Measurements from ENCODE around the gene ZMYND15. TPM values are rescaled to one million over a fixed set of nuclear protein-coding genes. Genes with fewer than 3 reads are reported as not detected.

The ZMYND15 gene
- total RNA-seq, 1 donor from 2014 or later, result not detected

DNA sequence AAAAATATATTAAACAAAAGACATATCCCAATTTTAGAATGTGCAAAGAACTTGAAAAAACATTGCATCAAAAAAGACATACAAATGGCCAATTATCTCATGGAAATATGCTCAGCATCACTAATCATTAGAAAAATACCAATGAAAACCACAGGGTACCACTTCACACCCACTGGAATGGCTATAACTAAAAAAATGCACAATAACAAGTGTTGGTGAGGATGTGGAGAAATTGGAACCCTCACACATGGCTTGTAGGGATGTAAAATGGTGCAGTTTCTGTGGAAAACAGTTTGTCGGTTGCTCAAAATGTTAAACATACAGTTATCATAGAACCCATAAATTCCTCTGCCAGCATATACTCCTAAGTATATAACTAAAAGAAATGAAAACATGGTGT is 55.5 kb downstream of the ZMYND15 start:
- Histone ChIP-seq H3K4me1 (peaks cover 5% of the 10 kb centered on the region), H2AFZ (replicated peaks) (peak overlapping the region; percentile 93), H3K79me2 (ENCODE audit: low read depth) (peaks cover 18% of the 10 kb centered on the region), H3K36me3 (no peaks in the 10 kb centered on the region), H3K4me3 (no peak overlapping the region), H3K9me3 (ENCODE audit: low read depth) (no peaks in the 10 kb centered on the region), H3K4me2 (no peak overlapping the region), H3K27me3 (peaks cover 33% of the 10 kb centered on the region), H3K27ac (no peak overlapping the region), H3K9ac (no peak overlapping the region), H4K20me1 (ENCODE audit: low read depth) (peaks cover 11% of the 10 kb centered on the region), H3F3A (ENCODE audit: low read depth) (peaks cover 9% of the 10 kb centered on the region)
- peak overlapping the region; percentile 98 for H3K4me3 Mint-ChIP-seq
- peaks cover 16% of the 10 kb centered on the region for H3K27me3 Mint-ChIP-seq (ENCODE audit: insufficient read depth, low read depth)
- TF ChIP-seq, protein P1, sequence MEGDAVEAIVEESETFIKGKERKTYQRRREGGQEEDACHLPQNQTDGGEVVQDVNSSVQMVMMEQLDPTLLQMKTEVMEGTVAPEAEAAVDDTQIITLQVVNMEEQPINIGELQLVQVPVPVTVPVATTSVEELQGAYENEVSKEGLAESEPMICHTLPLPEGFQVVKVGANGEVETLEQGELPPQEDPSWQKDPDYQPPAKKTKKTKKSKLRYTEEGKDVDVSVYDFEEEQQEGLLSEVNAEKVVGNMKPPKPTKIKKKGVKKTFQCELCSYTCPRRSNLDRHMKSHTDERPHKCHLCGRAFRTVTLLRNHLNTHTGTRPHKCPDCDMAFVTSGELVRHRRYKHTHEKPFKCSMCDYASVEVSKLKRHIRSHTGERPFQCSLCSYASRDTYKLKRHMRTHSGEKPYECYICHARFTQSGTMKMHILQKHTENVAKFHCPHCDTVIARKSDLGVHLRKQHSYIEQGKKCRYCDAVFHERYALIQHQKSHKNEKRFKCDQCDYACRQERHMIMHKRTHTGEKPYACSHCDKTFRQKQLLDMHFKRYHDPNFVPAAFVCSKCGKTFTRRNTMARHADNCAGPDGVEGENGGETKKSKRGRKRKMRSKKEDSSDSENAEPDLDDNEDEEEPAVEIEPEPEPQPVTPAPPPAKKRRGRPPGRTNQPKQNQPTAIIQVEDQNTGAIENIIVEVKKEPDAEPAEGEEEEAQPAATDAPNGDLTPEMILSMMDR (IDR thresholded peaks at IDR 0.05), result no peak
- TF ChIP-seq EZH2 (IDR thresholded peaks at IDR 0.05) (no peak), EZH2phosphoT487 (IDR thresholded peaks at IDR 0.05) (no peak)
- H3K36me3 Mint-ChIP-seq, result peaks cover 10% of the 10 kb centered on the region
- peak overlapping the region; percentile 92 for H3K27ac Mint-ChIP-seq
- no peak for DNase-seq (ENCODE audit: low spot score)
- no peaks in the 10 kb centered on the region for H3K9me3 Mint-ChIP-seq
- H3K4me1 Mint-ChIP-seq, result peaks cover 13% of the 10 kb centered on the region

Other genes starting within 250 kb of the ZMYND15 start
- 0.34 and 1.7 TPM in 2 replicates for gene SPNS2, start 241.0 kb upstream of the ZMYND15 start, total RNA-seq (ENCODE audit: low replicate concordance)
- 17.4 and 44.6 TPM in 2 replicates for gene MYBBP1A, start 184.4 kb upstream of the ZMYND15 start, total RNA-seq (ENCODE audit: low replicate concordance)
- not detected in 2 replicates for gene GGT6, start 179.3 kb upstream of the ZMYND15 start, total RNA-seq (ENCODE audit: low replicate concordance)
- 3.0 and 5.2 TPM in 2 replicates for gene SMTNL2, start 155.3 kb upstream of the ZMYND15 start, total RNA-seq (ENCODE audit: low replicate concordance)
- gene ALOX15, start 98.2 kb upstream of the ZMYND15 start, total RNA-seq (ENCODE audit: low replicate concordance), result 0.12 TPM in 1 of 2 replicates, not detected in the other
- gene PELP1, start 35.7 kb upstream of the ZMYND15 start, total RNA-seq (ENCODE audit: low replicate concordance), result 22.4 and 38.1 TPM in 2 replicates
- gene ARRB2, start 29.2 kb upstream of the ZMYND15 start, total RNA-seq (ENCODE audit: low replicate concordance), result 33.3 and 64.9 TPM in 2 replicates
- gene MED11, start 8.4 kb upstream of the ZMYND15 start, total RNA-seq (ENCODE audit: low replicate concordance), result 27.3 and 31.6 TPM in 2 replicates
- 0.21 and 0.43 TPM in 2 replicates for gene CXCL16, start 95 bp downstream of the ZMYND15 start, total RNA-seq (ENCODE audit: low replicate concordance)
- gene TM4SF5, start 32.1 kb downstream of the ZMYND15 start, total RNA-seq (ENCODE audit: low replicate concordance), result not detected in 2 replicates
- gene VMO1, start 46.5 kb downstream of the ZMYND15 start, total RNA-seq (ENCODE audit: low replicate concordance), result 0.31 TPM in 1 of 2 replicates, not detected in the other
- gene GLTPD2, start 49.1 kb downstream of the ZMYND15 start, total RNA-seq (ENCODE audit: low replicate concordance), result not detected in 2 replicates
- 144 and 199 TPM in 2 replicates for gene PSMB6, start 56.3 kb downstream of the ZMYND15 start, total RNA-seq (ENCODE audit: low replicate concordance)
- gene PLD2, start 67.3 kb downstream of the ZMYND15 start, total RNA-seq (ENCODE audit: low replicate concordance), result 23.8 and 36.0 TPM in 2 replicates
- gene MINK1, start 93.5 kb downstream of the ZMYND15 start, total RNA-seq (ENCODE audit: low replicate concordance), result 26.2 and 34.6 TPM in 2 replicates
- 1.1 and 2.3 TPM in 2 replicates for gene C17orf107, start 159.7 kb downstream of the ZMYND15 start, total RNA-seq (ENCODE audit: low replicate concordance)
- 0.19 TPM in 1 of 2 replicates, not detected in the other for gene CHRNE, start 163.3 kb downstream of the ZMYND15 start, total RNA-seq (ENCODE audit: low replicate concordance)
- not detected in 2 replicates for gene GP1BA, start 192.4 kb downstream of the ZMYND15 start, total RNA-seq (ENCODE audit: low replicate concordance)
- gene SLC25A11, start 200.2 kb downstream of the ZMYND15 start, total RNA-seq (ENCODE audit: low replicate concordance), result 35.3 and 61.6 TPM in 2 replicates
- gene RNF167, start 200.4 kb downstream of the ZMYND15 start, total RNA-seq (ENCODE audit: low replicate concordance), result 43.9 and 82.1 TPM in 2 replicates
- gene PFN1, start 208.7 kb downstream of the ZMYND15 start, total RNA-seq (ENCODE audit: low replicate concordance), result 203 and 458 TPM in 2 replicates
- 20.8 and 24.5 TPM in 2 replicates for gene ENO3, start 211.3 kb downstream of the ZMYND15 start, total RNA-seq (ENCODE audit: low replicate concordance)
- 79.7 and 97.6 TPM in 2 replicates for gene SPAG7, start 228.0 kb downstream of the ZMYND15 start, total RNA-seq (ENCODE audit: low replicate concordance)
- 0.34 and 1.8 TPM in 2 replicates for gene CAMTA2, start 247.8 kb downstream of the ZMYND15 start, total RNA-seq (ENCODE audit: low replicate concordance)